GM18502 (cell line): ENCODE results near the gene SCLY.
A peak's percentile ranks its signal among the peaks of the same experiment; 100 is the strongest.
"Not testable (repeated sequence)": the region's sequence is repeated elsewhere in the genome, so short reads cannot be mapped to it uniquely, and the experiment has no call there.

Experiments
- ATAC-seq: cut with Tn5 transposase; IDR thresholded peaks from one replicate; pipeline ENCODE4 v1.9.1; 2021; ENCODE audit warnings: mild to moderate bottlenecking; ENCODE audit not compliant: unreplicated experiment, poor library complexity

SCLY gene, protein sequence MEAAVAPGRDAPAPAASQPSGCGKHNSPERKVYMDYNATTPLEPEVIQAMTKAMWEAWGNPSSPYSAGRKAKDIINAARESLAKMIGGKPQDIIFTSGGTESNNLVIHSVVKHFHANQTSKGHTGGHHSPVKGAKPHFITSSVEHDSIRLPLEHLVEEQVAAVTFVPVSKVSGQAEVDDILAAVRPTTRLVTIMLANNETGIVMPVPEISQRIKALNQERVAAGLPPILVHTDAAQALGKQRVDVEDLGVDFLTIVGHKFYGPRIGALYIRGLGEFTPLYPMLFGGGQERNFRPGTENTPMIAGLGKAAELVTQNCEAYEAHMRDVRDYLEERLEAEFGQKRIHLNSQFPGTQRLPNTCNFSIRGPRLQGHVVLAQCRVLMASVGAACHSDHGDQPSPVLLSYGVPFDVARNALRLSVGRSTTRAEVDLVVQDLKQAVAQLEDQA

GRCh38 chr2:238060542-238061314 lies at the start of gene SCLY:
TSS of gene SCLY (plus strand) at chr2:238061001. CDS start at chr2:238061055, 54 bp downstream.
- peak; percentile 95 for ATAC-seq

DNA sequence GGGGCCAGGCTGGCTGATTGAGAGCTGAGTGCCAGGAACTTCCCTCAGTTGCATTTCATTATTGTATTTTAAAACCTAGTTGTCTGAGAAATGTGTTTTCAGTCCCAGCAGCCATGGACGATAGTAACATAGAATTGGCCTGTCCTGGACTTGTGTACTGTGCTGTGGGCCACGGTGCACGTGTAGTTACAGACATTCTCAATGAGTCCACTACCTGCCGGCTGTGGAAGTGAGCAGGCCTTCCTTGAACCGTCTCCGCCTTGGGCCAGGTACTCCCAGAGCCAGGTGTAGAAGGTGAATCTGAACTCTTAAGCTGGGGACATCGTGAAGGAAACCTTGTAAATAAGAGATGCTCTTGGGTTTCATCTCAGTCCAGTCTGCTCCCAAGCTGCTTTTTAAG lies 47.0 kb upstream of the SCLY start:
- ATAC-seq, result no peak

- ATAC-seq, result no peak
Measured at GRCh38 chr2:238015705-238016104, 45.1 kb upstream of the SCLY start.

DNA sequence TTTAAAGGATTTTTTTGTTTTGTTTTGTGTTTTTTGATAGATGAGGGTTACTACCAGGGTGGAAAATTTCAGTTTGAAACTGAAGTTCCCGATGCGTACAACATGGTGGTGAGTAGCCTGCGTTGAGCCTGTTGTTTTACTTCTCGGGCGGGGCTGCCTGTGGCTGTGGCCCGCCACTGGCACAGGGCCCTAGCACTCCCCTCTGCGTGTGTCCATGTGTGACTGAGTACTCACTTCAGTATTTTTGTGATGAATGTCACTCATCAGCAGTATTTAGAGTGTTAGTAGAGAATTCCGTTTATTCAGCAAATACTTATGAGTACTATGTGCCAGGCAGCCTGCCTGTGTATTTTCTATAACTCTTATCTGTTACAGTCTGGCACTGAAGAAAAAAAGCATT lies 44.3 kb upstream of the SCLY start:
- ATAC-seq, result no peak

DNA sequence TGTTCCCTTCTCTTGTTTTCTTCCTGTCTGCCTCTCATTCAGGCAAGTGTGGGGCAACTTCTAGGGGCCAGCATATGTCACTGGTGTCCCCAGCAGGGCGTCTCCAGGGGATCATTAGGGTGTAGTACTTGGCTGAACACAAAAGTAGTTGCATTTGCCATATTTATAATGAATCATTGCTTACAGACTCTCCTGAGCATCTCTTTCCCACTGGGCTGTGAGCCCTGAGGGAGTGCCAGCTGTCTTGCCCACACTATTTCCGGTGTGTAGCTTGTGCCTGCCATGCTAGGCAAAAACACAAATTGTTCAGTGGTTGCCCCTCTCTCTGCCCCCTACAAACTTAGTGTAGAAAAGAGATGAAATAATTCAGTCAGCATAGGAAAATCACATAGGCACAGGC lies 40.8 kb upstream of the SCLY start:
- ATAC-seq, result no peak

- no peak for ATAC-seq
Measured at GRCh38 chr2:238020816-238021215, 40.0 kb upstream of the SCLY start.

DNA sequence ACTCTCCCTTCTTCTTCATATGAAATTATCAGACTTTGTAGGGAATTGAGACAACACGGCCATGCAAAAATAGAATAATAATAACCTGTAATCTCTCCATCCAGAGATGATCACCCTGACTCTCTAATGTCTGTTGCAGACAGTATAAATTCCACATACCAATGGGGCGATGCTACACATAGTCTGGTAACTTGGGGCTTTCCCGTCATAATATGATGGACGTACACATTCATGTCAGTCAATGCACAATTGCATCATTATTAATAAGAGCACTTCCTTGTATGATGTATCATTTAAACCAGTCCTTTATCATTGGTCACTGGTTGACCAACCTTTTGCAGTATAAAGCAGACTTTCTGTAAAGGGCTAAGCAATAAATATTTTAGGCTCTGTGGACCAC lies 39.5 kb upstream of the SCLY start:
- ATAC-seq, result no peak

- ATAC-seq, result no peak
Measured at GRCh38 chr2:238022594-238023157, 38.1 kb upstream of the SCLY start.

- ATAC-seq, result no peak
Measured at GRCh38 chr2:238023608-238024007, 37.2 kb upstream of the SCLY start.

DNA sequence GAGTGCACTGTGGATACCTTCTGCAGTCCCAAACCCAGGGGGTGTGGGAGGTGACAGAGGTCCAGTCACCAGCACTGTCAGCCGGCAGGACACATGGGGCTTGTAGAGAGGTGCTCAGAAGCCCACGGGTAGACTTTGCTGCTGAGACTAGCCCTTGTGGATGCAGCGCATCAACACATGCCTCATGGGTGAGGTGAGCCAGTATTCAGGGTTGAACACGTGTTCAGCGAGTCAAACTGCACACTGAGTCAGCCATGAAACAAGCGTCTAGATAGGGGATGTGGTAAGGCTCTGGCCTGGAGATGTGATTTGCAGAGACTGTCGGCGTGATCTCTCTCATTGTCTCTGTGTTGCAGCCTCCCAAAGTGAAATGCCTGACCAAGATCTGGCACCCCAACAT lies 35.8 kb upstream of the SCLY start:
- no peak for ATAC-seq

GRCh38 chr2:238025741-238026360 lies 35.0 kb upstream of the SCLY start:
- ATAC-seq, result no peak

DNA sequence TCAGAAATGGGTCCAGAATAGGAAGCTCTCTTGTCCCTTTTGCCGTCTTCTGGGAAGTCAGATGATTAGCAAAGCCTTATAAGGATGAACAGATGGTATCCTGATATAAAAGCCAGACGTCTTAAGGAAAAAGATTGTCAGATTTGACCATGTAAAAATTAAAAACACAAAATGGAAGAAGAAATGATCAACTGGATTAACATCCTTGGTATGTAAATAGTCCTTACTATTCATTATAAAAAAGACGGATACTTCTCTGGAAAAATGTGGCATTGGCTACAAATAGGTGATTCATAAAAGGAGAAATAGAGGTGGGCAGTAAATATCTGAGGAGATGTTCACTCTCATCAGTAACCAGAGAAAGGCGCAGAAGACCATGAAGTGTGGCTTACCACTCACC lies 33.7 kb upstream of the SCLY start:
- ATAC-seq, result no peak

GRCh38 chr2:238027591-238028415 lies 33.0 kb upstream of the SCLY start:
- ATAC-seq, result no peak

GRCh38 chr2:238029853-238030252 lies 30.9 kb upstream of the SCLY start:
- no peak for ATAC-seq

DNA sequence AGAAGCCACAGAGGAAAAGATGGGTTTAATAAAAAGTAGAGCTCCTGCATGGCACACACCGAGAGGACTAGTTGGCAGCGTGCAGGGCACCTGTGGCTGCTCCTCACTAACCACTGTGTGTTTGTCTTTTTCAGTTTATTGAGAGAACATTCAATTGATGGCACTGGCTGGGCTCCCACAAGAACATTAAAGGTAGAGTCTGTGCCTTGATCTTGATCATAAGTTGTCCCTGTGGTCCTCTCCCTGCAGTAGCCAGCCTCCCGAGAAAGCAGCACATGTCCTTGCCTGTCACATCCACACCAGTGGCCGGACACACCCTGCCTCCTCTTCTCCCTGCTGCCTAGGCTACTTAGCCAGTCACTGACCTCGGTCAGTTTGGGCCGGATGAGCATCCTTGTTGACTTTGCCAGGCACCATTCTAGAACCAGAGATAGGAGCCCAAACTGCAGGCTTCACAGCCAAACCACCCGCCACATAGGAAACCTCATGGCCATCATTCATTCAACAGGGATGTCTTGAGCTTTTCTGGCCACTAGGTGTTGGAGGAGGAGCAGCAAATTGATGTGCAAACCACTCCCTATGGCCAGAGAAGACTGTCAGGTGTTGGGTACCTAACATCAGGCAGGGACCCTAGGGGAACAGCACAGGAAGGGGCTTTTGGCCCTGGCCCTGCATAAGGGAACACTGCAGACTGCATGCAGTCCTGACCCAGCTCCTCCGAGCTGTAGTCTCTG lies 30.2 kb upstream of the SCLY start:
- ATAC-seq, result no peak

GRCh38 chr2:238031751-238032150 lies 29.1 kb upstream of the SCLY start:
- ATAC-seq, result no peak

- ATAC-seq, result no peak
Measured at GRCh38 chr2:238032755-238033337, 28.0 kb upstream of the SCLY start.

DNA sequence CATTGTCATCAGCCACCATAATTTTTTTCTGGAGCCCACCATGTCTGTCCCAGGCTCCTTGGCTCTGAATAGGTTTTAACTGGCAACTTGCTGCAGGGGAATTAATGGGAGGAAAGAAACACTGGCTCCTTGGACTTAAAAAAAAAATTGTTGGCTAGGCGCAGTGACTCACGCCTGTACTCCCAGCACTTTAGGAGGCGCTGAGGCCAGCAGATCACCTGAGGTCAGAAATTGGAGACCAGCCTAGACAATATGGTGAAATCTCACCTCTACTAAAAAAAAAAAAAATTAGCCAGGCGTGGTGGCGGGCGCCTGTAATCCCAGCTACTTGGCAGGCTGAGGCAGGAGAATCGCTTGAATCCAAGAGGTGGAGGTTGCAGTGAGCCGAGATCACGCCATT lies 26.8 kb upstream of the SCLY start:
- ATAC-seq, result not testable (repeated sequence)

DNA sequence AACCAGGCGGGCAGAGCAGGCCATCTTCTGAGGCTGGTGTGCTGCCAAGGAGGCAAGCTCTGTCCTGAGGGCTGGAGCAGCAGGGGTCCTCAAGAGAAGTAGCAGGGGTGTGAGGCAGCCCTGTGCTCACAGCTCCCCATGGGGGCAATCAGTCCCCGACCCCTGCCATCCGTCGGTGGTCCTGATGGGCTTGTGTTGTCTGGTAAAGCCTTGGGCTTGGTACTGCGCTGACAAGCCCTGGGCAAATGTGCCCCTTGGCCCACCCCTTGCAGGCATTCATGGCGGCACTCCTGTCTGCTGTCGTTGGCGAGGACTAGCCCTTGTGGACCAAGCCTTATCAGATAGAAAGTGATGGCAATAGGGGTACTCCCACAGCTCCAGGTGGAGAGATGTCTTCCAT lies 22.6 kb upstream of the SCLY start:
- ATAC-seq, result no peak
